Measurements from ENCODE around the gene MBTPS2. TPM values are rescaled to one million over a fixed set of nuclear protein-coding genes. Genes with fewer than 3 reads are reported as not detected.

Gene MBTPS2
- total RNA-seq (10 to 100 TPM; 14.5 to 14.7 TPM), polyA plus RNA-seq (ENCODE audit: insufficient read length in 6 of 6) (10 to 100 TPM; 22.6 to 26.5 (median 24.2) TPM)
- long read RNA-seq, donor 1, full-length matches to known transcripts = 8 of 13 reads
- long read RNA-seq, donor 1, partial matches to known transcripts = 5 of 13 reads
- long read RNA-seq, donor 1, other reads (novel, unspliced or antisense) = 0 of 13 reads
- long read RNA-seq, donor 2, full-length matches to known transcripts = 12 of 12 reads
- long read RNA-seq, donor 2, partial matches to known transcripts = 0 of 12 reads
- long read RNA-seq, donor 2, other reads (novel, unspliced or antisense) = 0 of 12 reads
- long read RNA-seq, donor 3, full-length matches to known transcripts = 6 of 11 reads
- long read RNA-seq, donor 3, partial matches to known transcripts = 5 of 11 reads
- long read RNA-seq, donor 3, other reads (novel, unspliced or antisense) = 0 of 11 reads
- long read RNA-seq, donor 4, full-length matches to known transcripts = 1 of 2 reads
- long read RNA-seq, donor 4, partial matches to known transcripts = 1 of 2 reads
- long read RNA-seq, donor 4, other reads (novel, unspliced or antisense) = 0 of 2 reads
- long read RNA-seq, donor 5, full-length matches to known transcripts = 7 of 7 reads
- long read RNA-seq, donor 5, partial matches to known transcripts = 0 of 7 reads
- long read RNA-seq, donor 5, other reads (novel, unspliced or antisense) = 0 of 7 reads
- long read RNA-seq, donor 6, full-length matches to known transcripts = 5 of 5 reads
- long read RNA-seq, donor 6, partial matches to known transcripts = 0 of 5 reads
- long read RNA-seq, donor 6, other reads (novel, unspliced or antisense) = 0 of 5 reads
- long read RNA-seq, donor 7, full-length matches to known transcripts = 2 of 2 reads
- long read RNA-seq, donor 7, partial matches to known transcripts = 0 of 2 reads
- long read RNA-seq, donor 7, other reads (novel, unspliced or antisense) = 0 of 2 reads
- long read RNA-seq, donor 8, full-length matches to known transcripts = 7 of 12 reads
- long read RNA-seq, donor 8, partial matches to known transcripts = 5 of 12 reads
- long read RNA-seq, donor 8, other reads (novel, unspliced or antisense) = 0 of 12 reads
- long read RNA-seq, donor 9 = 0 reads
- long read RNA-seq, donor 10, partial matches to known transcripts = 0 of 1 reads
- long read RNA-seq, donor 10, other reads (novel, unspliced or antisense) = 1 of 1 reads
- long read RNA-seq, donor 11, full-length matches to known transcripts = 10 of 23 reads
- long read RNA-seq, donor 11, partial matches to known transcripts = 13 of 23 reads
- long read RNA-seq, donor 11, other reads (novel, unspliced or antisense) = 0 of 23 reads
- long read RNA-seq, donor 12, full-length matches to known transcripts = 5 of 5 reads
- long read RNA-seq, donor 12, partial matches to known transcripts = 0 of 5 reads
- long read RNA-seq, donor 12, other reads (novel, unspliced or antisense) = 0 of 5 reads

GRCh38 chrX:21839334-21840192 lies at the start of gene MBTPS2:
TSS of gene MBTPS2 (plus strand) at chrX:21839617. CDS start at chrX:21839735, 118 bp downstream.
- Histone ChIP-seq H3K9me3 (no peaks in the 10 kb centered on the region), H3K36me3 (no peaks in the 10 kb centered on the region), H3K27ac (peak within 1 kb of the TSS; percentile 77 to 78), H3K4me1 (no peaks in the 10 kb centered on the region), H3K4me3 (peak within 1 kb of the TSS; percentile 40 to 54), H3K27me3 (no peaks in the 10 kb centered on the region)
- peak; percentile 98 for ATAC-seq
- intact Hi-C loops (cut with DNase I) = no loop called here
- peak; percentile 81 to 89 (median 84) for DNase-seq
- TF ChIP-seq, protein P1, sequence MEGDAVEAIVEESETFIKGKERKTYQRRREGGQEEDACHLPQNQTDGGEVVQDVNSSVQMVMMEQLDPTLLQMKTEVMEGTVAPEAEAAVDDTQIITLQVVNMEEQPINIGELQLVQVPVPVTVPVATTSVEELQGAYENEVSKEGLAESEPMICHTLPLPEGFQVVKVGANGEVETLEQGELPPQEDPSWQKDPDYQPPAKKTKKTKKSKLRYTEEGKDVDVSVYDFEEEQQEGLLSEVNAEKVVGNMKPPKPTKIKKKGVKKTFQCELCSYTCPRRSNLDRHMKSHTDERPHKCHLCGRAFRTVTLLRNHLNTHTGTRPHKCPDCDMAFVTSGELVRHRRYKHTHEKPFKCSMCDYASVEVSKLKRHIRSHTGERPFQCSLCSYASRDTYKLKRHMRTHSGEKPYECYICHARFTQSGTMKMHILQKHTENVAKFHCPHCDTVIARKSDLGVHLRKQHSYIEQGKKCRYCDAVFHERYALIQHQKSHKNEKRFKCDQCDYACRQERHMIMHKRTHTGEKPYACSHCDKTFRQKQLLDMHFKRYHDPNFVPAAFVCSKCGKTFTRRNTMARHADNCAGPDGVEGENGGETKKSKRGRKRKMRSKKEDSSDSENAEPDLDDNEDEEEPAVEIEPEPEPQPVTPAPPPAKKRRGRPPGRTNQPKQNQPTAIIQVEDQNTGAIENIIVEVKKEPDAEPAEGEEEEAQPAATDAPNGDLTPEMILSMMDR (IDR thresholded peaks at IDR 0.05) = no peak

GRCh38 chrX:21798677-21799219 lies 40.7 kb upstream of the MBTPS2 start:
- DNase-seq (no peak), ATAC-seq (peak; percentile 91)
- Histone ChIP-seq H3K36me3 (no peaks in the 10 kb centered on the region), H3K9me3 (no peaks in the 10 kb centered on the region), H3K4me3 (no peak overlapping the region), H3K27me3 (no peaks in the 10 kb centered on the region), H3K4me1 (no peaks in the 10 kb centered on the region), H3K27ac (no peak overlapping the region)
- intact Hi-C loops (cut with DNase I) = no loop called here
- TF ChIP-seq, protein P1 (IDR thresholded peaks at IDR 0.05) = no peak

- H3K36me3 ChIP-seq = no peaks in the 10 kb centered on the region
- no peak overlapping the region for H3K4me3 ChIP-seq
- intact Hi-C loops (cut with DNase I) = no loop called here
- H3K9me3 ChIP-seq = no peaks in the 10 kb centered on the region
- no peaks in the 10 kb centered on the region for H3K4me1 ChIP-seq
- ATAC-seq (no peak), DNase-seq (no peak)
- no peaks in the 10 kb centered on the region for H3K27me3 ChIP-seq
- H3K27ac ChIP-seq = no peak overlapping the region
- TF ChIP-seq, protein P1 (IDR thresholded peaks at IDR 0.05) = no peak
Measured at GRCh38 chrX:21799767-21800166, 39.6 kb upstream of the MBTPS2 start.

GRCh38 chrX:21800344-21800770 lies 39.1 kb upstream of the MBTPS2 start:
- intact Hi-C loops (cut with DNase I) = no loop called here
- Histone ChIP-seq H3K9me3 (no peaks in the 10 kb centered on the region), H3K27me3 (no peaks in the 10 kb centered on the region), H3K27ac (no peak overlapping the region), H3K4me1 (no peaks in the 10 kb centered on the region), H3K36me3 (no peaks in the 10 kb centered on the region), H3K4me3 (no peak overlapping the region)
- ATAC-seq (no peak), DNase-seq (no peak)
- TF ChIP-seq, protein P1 (IDR thresholded peaks at IDR 0.05) = no peak

Measured in left lung (tissue), 14 donors.